ENCODE measurements around the gene HSPA1A.

- TF ChIP-seq, protein P1, sequence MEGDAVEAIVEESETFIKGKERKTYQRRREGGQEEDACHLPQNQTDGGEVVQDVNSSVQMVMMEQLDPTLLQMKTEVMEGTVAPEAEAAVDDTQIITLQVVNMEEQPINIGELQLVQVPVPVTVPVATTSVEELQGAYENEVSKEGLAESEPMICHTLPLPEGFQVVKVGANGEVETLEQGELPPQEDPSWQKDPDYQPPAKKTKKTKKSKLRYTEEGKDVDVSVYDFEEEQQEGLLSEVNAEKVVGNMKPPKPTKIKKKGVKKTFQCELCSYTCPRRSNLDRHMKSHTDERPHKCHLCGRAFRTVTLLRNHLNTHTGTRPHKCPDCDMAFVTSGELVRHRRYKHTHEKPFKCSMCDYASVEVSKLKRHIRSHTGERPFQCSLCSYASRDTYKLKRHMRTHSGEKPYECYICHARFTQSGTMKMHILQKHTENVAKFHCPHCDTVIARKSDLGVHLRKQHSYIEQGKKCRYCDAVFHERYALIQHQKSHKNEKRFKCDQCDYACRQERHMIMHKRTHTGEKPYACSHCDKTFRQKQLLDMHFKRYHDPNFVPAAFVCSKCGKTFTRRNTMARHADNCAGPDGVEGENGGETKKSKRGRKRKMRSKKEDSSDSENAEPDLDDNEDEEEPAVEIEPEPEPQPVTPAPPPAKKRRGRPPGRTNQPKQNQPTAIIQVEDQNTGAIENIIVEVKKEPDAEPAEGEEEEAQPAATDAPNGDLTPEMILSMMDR (IDR thresholded peaks at IDR 0.05 in 8 of 11, conservative IDR thresholded peaks at IDR 0.05 in 3 of 11): no peak
- TF ChIP-seq POLR2A (IDR thresholded peaks at IDR 0.05) (no peak), POLR2AphosphoS5 (IDR thresholded peaks at IDR 0.05) (no peak)
Observed at GRCh38 chr6:31779908-31780307, 35.4 kb upstream of the HSPA1A start.

Measured in spleen (tissue), 7 donors.